GM19240 (cell line): Measurements from ENCODE around the gene NLRC4.
"Not testable (repeated sequence)": the region's sequence is repeated elsewhere in the genome, so short reads cannot be mapped to it uniquely, and the experiment has no call there.

Experiments
- DNase-seq: peaks from one replicate; pipeline ENCODE4 v3.0.0; 2011; ENCODE audit warnings: low spot score; ENCODE audit not compliant: insufficient read length

NLRC4 gene

DNA sequence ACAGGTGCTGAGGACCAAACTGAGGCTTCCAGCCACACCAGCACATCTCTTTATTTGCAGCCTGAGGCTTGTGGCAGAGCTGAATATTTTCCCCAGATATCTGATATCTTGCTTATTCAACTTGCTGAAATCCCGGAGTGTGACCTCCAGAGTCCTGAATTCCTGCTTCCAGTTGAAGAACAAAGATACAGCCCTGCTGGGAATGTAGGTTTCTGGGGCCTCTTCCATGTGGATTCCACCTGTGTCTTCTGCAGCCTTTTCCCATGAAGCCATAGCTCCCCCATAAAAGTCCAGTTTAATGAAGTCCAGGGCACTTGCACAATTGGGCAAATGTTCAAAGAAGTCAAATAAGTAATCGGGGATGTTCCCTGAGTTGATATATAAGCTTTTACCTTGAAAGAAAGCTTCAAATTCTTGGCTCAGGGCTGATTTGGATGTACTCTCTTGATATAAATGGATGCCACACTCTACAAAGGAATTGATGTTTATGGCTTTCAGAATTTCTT lies 14.9 kb downstream of the NLRC4 start:
- no peak for DNase-seq

DNA sequence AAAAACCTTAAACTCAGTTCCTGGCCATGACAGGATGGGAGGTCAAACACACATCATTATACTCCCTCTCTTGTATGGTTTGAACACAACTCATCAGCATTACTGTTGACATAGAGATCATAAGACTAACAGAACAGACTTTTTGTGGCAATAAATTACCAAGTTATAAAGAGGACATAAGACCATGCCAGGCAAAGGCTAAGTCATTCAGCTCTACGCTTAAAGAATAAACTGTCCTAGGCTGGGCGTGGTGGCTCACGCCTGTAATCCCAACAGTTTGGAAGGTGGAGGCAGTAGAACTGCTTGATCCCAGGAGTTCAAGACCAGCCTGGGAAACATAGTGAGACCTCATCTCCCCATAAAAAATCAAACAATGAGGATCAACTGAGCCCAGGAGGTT lies 16.4 kb downstream of the NLRC4 start:
- no peak for DNase-seq

GRCh38 chr2:32246911-32247310 lies 17.8 kb downstream of the NLRC4 start:
- no peak for DNase-seq

GRCh38 chr2:32242331-32242730 lies 22.4 kb downstream of the NLRC4 start:
- no peak for DNase-seq

GRCh38 chr2:32237996-32238395 lies 26.7 kb downstream of the NLRC4 start:
- DNase-seq = no peak

- no peak for DNase-seq
Measured at GRCh38 chr2:32237488-32237887, 27.2 kb downstream of the NLRC4 start.

- DNase-seq = no peak
Measured at GRCh38 chr2:32235315-32235714, 29.4 kb downstream of the NLRC4 start.

DNA sequence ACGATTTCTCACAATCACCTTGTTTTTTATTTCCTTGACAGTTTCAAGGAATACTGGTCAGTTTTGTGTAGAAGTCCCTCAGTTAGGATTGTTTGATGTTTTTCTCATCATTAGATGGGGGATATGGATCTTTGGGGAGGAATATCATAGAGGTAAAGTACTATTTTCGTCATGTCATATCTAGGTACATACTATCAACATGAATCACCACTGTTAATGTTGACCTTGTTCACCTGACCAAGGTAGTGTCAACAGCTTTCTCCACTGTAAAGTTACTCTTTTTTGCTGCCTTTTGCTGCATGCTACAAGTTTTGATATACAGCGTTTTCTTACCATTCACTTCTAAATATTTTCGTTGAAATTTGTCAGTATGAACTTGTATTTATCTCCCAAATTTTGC lies 32.7 kb downstream of the NLRC4 start:
- DNase-seq = no peak

DNA sequence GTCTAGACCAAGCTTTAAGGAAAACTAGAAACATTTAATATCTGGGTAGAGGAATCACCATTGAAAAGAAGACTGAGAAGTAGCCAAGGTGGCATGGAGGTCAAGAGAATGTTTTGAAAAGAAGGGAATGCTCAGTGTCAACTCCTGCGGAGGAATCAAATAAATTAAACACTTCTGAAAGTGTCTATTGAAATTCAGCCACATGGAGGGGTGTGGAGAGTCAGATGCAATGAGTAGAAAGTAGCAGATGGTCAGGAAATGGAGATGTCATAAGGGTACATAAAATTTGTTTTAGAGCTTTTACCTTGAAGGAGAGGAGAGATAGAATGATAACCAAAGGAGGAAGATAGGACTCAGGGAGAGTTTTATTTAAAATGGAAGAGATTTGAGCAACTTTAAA lies 35.1 kb downstream of the NLRC4 start:
- DNase-seq = no peak

GRCh38 chr2:32228181-32228580 lies 36.5 kb downstream of the NLRC4 start:
- DNase-seq = no peak

DNA sequence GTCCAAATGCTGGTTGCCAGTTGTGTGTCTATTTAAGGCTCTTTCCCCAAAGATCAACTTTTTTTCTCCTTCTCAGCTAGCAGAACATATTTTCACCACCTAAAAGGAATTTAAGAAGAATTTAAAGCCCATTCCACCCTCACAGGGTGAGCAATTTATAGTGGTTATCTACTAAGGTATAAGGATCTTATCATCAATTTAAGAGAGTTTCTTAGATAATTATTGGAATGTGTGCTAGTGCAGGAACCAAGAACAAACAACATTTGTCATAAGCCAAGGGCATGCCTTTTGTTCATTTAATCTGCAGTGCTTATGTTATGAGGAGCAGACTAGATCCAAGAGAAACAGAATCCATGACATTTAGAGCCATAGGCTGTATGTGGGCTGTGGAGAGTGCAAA lies 37.2 kb downstream of the NLRC4 start:
- no peak for DNase-seq

DNA sequence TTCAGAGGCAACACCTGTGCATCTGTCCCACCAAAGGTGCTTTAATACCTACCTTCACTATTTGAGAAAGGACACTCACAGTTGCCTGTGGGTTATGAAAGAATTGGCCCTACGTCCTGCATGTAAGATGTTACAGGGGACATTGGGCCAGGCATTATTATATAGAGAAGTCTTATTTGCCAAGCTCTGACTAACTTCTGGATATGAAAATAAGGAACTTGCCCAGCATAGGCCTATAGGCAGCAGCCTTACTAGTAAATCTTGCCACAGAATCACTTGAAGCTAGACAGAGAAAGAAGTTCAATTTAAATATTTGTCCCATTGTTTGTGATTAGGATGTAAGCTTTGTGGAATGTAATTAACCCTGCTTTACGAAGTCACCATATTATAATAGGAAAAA lies 41.7 kb downstream of the NLRC4 start:
- DNase-seq = no peak

DNA sequence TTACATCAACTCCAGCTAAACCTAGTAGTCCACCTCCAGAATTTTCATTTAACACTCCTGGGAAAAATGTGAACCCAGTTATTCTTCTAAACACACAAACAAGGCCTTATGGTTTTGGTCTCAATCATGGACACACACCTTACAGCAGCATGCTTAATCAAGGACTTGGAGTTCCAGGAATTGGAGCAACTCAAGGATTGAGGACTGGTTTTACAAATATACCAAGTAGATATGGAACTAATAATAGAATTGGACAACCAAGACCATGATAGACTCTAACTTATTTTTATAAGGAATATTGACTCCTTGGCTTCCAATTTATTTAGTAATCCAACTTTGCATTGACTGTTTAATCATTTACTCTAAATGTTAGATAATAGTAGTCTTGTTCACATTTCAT lies 44.2 kb downstream of the NLRC4 start:
- DNase-seq = no peak

DNA sequence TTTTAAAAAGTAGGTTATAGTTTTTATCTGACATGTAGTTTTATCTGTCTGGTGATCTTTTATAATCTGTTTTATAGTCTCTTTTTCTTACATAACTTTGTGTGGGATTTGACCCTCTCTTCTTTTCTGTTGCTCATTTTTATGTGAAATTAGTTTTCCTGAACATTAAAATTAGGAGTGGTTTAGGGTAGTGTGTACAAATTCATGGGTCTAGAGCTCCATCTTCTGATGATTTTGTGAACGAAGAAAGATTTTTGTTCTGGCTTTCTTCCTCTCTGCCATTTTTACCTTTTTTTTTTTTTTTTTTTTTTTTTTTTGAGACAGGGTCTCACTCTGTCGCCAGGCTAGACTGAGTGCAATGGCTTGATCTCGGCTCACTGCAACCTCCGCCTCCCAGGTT lies 52.4 kb downstream of the NLRC4 start:
- DNase-seq = no peak

GRCh38 chr2:32210767-32211408 lies 53.8 kb downstream of the NLRC4 start:
- no peak for DNase-seq

GRCh38 chr2:32203428-32203827 lies 61.3 kb downstream of the NLRC4 start:
- not testable (repeated sequence) for DNase-seq

- DNase-seq = no peak
Measured at GRCh38 chr2:32200814-32201213, 63.9 kb downstream of the NLRC4 start.

DNA sequence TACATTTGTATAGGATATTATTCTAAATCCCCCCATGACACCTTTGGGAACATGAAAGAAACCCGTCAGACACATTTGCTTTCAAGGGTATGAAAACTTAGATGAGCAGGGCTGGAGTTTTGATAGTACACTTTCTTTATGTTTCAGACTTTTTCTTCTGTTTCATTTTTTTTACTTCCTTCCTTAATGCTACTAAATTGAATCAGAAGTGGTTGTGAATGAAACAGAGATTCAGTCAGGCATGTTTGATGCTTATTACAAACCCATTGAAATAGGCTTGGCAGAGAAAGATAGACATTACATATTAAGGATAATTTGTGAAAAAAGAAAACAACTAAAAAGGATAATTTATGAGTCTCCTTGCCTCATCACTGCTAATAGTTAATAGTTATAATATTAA lies 72.3 kb downstream of the NLRC4 start:
- DNase-seq = no peak

DNA sequence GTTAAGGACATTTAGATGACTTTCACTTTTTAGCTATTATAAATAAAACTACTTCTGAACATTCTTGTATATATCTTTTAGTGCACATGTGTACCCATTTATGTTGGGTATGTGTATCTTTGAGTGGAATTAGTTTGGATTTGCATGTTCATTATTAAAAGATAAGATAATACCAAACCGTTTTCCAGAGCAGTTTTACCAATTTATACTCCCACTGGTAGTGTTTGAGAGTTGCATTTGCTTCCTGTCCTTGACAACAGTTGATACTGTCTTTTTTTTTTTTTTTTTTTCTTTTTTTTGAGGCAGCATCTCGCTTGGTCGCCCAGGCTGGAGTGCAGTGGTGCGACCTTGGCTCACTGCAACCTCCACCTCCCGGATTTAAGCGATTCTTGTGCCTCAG lies 75.7 kb downstream of the NLRC4 start:
- no peak for DNase-seq

GRCh38 chr2:32182667-32183066 lies 82.0 kb downstream of the NLRC4 start:
- no peak for DNase-seq
